Smooth muscle cell (in vitro differentiated cells): ENCODE results near the gene SLC6A5. TPM values are rescaled to one million over a fixed set of nuclear protein-coding genes. Genes with fewer than 3 reads are reported as not detected.

ENCODE experiments used
- DNase-seq: peaks from one replicate; lab custom pipeline; 2025; ENCODE audit not compliant: unreplicated experiment; lab: John Stamatoyannopoulos, UW
- H2AFZ ChIP-seq: fragments of 200-600 bp; sonication (generic); 2 replicates; pipeline ENCODE4 v1.6.0; 2016; ENCODE audit warnings: antibody characterized with exemption, low read depth, mild to moderate bottlenecking
- H3F3A ChIP-seq: fragments of 200-600 bp; sonication (generic); 2 replicates; pipeline ENCODE4 v1.6.0; 2017; ENCODE audit warnings: antibody characterized with exemption, low read depth
- H3K27ac ChIP-seq: fragments of 200-600 bp; sonication (generic); 2 replicates; pipeline ENCODE4 v1.5.1; 2016; ENCODE audit warnings: low read depth, mild to moderate bottlenecking
- H3K27me3 ChIP-seq: fragments of 200-600 bp; sonication (generic); 2 replicates; pipeline ENCODE4 v1.6.1; 2016; ENCODE audit warnings: low read depth, mild to moderate bottlenecking
- H3K36me3 ChIP-seq: fragments of 200-600 bp; sonication (generic); 2 replicates; pipeline ENCODE4 v1.5.1; 2016; ENCODE audit warnings: low read depth
- H3K4me1 ChIP-seq: fragments of 200-600 bp; sonication (generic); 2 replicates; pipeline ENCODE4 v1.5.1; 2016; ENCODE audit warnings: low read depth
- H3K4me2 ChIP-seq: fragments of 200-600 bp; sonication (generic); 2 replicates; pipeline ENCODE4 v1.6.0; 2016; ENCODE audit warnings: mild to moderate bottlenecking
- H3K4me3 ChIP-seq: fragments of 200-600 bp; sonication (generic); 2 replicates; pipeline ENCODE4 v1.5.1; 2016; ENCODE audit warnings: mild to moderate bottlenecking
- H3K79me2 ChIP-seq: fragments of 200-600 bp; sonication (generic); 2 replicates; pipeline ENCODE4 v1.6.0; 2016; ENCODE audit warnings: low read depth, mild to moderate bottlenecking
- H3K9ac ChIP-seq: fragments of 200-600 bp; sonication (generic); 2 replicates; pipeline ENCODE4 v1.6.0; 2016; ENCODE audit warnings: low read depth
- H3K9me3 ChIP-seq: fragments of 200-600 bp; sonication (generic); replicated peaks from 2 replicates; pipeline ENCODE4 v1.5.1; 2016; ENCODE audit warnings: low read depth
- H4K20me1 ChIP-seq: fragments of 200-600 bp; sonication (generic); 2 replicates; pipeline ENCODE4 v1.6.0; 2016; ENCODE audit warnings: low read depth
- CTCF ChIP-seq: fragments of 200-600 bp; sonication (generic); IDR thresholded peaks from 2 replicates; pipeline ENCODE4 v1.5.1; 2017; ENCODE audit warnings: borderline replicate concordance, mild to moderate bottlenecking, antibody characterized with exemption; ENCODE audit not compliant: insufficient read depth, poor library complexity, severe bottlenecking
- WGBS: methylation state at CpG from one replicate; pipeline ENCODE4 v1.1.7; 2016; ENCODE audit warnings: low lambda C conversion rate; 5-methylcytosine and 5-hydroxymethylcytosine counted together
- polyA plus RNA-seq: library from polyadenylated mRNA; unstranded; fragments of >200 nt; fragmentation: Nextera tagmentation; extraction: Ambion mirVana; gene quantifications from 2 replicates; pipeline ENCODE4 v1.2.1, GENCODE V29; 2016
- total RNA-seq: library from RNA; depleted of rRNA; stranded (reverse); fragments of >200 nt; gene quantifications from 2 replicates; pipeline ENCODE4 v1.2.3, GENCODE V29; 2014

The SLC6A5 gene
- total and polyA plus RNA-seq, 2 experiments from 2014 or later, result not detected

DNA sequence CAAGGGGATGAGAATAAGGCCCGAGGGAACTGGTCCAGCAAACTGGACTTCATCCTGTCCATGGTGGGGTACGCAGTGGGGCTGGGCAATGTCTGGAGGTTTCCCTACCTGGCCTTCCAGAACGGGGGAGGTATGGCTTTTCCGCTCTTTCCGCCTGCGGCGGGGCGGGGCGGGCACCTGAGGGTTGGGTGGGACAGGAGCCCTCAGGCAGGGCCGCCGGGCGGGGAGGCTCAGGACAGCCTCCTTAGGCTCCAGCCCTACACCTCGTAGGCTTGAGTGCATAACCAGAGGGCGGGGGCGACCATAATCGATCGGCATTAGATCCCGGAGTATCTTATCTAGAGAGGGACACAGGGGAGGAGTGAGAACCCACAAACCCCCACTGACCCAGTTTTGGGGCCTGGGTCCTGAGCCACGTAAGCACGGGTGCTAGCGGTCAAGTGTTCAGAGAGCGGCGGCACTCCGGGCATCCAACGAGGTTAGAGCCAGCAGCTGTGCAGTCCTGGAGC is 4.9 kb downstream of the SLC6A5 start:
- no peaks in the 10 kb centered on the region for H3F3A ChIP-seq
- H3K4me3 ChIP-seq, result no peak overlapping the region
- DNase-seq, result no peak
- H3K9ac ChIP-seq, result no peak overlapping the region
- peaks cover 67% of the 10 kb centered on the region for H3K27me3 ChIP-seq
- no peak overlapping the region for H3K27ac ChIP-seq
- H3K9me3 ChIP-seq, result no peaks in the 10 kb centered on the region
- no peak for TF ChIP-seq CTCF
- no peaks in the 10 kb centered on the region for H3K79me2 ChIP-seq
- whole genome bisulfite sequencing, result 94% methylated on average over 18 of the region's 25 CpGs
- H3K36me3 ChIP-seq, result no peaks in the 10 kb centered on the region
- no peaks in the 10 kb centered on the region for H4K20me1 ChIP-seq
- H3K4me2 ChIP-seq, result no peak overlapping the region
- H2AFZ ChIP-seq, result no peak overlapping the region
- H3K4me1 ChIP-seq, result no peaks in the 10 kb centered on the region

GRCh38 chr11:20604864-20605601 is 5.6 kb downstream of the SLC6A5 start:
- WGBS, result 89% methylated on average over 27 of the region's 27 CpGs
- TF ChIP-seq CTCF, result no peak
- H3K4me1 ChIP-seq, result no peaks in the 10 kb centered on the region
- no peak overlapping the region for H2AFZ ChIP-seq
- H3K9me3 ChIP-seq, result no peaks in the 10 kb centered on the region
- no peaks in the 10 kb centered on the region for H3K79me2 ChIP-seq
- no peaks in the 10 kb centered on the region for H3K36me3 ChIP-seq
- H3K4me3 ChIP-seq, result no peak overlapping the region
- no peak overlapping the region for H3K9ac ChIP-seq
- H3K4me2 ChIP-seq, result no peak overlapping the region
- no peak overlapping the region for H3K27ac ChIP-seq
- no peaks in the 10 kb centered on the region for H4K20me1 ChIP-seq
- DNase-seq, result no peak
- no peaks in the 10 kb centered on the region for H3F3A ChIP-seq
- peaks cover 61% of the 10 kb centered on the region for H3K27me3 ChIP-seq

DNA sequence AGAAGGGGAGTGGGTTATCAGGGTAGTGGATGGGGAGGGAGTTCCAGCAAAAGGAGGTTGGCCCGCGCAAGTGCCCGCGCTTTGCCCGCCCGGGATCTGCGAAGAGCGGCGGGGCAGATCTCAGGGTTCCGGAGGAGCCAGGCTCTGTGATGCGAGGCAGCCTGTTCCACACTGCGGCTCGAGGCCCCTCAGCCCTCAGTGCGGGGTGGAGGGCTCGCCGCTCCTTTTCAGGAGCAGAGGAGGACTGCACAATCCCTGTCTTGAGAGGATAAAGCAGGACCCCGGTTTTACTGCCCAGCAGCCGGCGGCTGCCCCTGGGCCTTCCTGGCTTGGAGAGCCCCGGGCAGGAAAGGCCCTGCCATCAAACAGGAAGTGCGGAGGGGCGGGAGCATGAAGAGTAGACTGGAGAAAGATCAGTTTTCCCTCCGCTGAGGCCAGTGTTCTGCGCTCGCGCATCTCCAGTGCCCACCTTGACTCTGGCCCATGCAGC is 6.2 kb downstream of the SLC6A5 start:
- no peak overlapping the region for H3K27ac ChIP-seq
- WGBS, result 90% methylated on average over 26 of the region's 26 CpGs
- H3K79me2 ChIP-seq, result no peaks in the 10 kb centered on the region
- peaks cover 56% of the 10 kb centered on the region for H3K27me3 ChIP-seq
- no peak for TF ChIP-seq CTCF
- H3F3A ChIP-seq, result no peaks in the 10 kb centered on the region
- no peaks in the 10 kb centered on the region for H3K4me1 ChIP-seq
- no peaks in the 10 kb centered on the region for H3K9me3 ChIP-seq
- no peak for DNase-seq
- no peaks in the 10 kb centered on the region for H3K36me3 ChIP-seq
- H3K4me3 ChIP-seq, result no peak overlapping the region
- H4K20me1 ChIP-seq, result no peaks in the 10 kb centered on the region
- H3K9ac ChIP-seq, result no peak overlapping the region
- no peak overlapping the region for H3K4me2 ChIP-seq
- no peak overlapping the region for H2AFZ ChIP-seq
